Muscle of arm (tissue), 12 donors: ENCODE measurements around the gene COL5A3. TPM values are rescaled to one million over a fixed set of nuclear protein-coding genes. Genes with fewer than 3 reads are reported as not detected.

Experiments
- polyA plus RNA-seq, 12 donors: library from polyadenylated mRNA; unstranded; fragments of 120-200 nt; gene quantifications; one replicate each; pipeline ENCODE4 v1.2.1, GENCODE V29; 2013; ENCODE audit not compliant: insufficient read length in 12 of 12

The COL5A3 gene
- polyA plus RNA-seq, 12 donors = 47.3 to 81.6 (median 70.5) TPM; not detected in 1

Other genes starting within 250 kb of the COL5A3 start
- gene ZNF846, start 241.8 kb downstream of the COL5A3 start, polyA plus RNA-seq = 10 to 100 TPM in 6 of 12 donors, 1 to 10 TPM in 5, not detected in 1; 6.8 to 20.3 (median 10.9) TPM
- 10 to 100 TPM in 11 of 12 donors, not detected in 1; 20.8 to 32.6 (median 26.4) TPM for gene FBXL12, start 191.4 kb downstream of the COL5A3 start, polyA plus RNA-seq
- 100 to 1,000 TPM in 11 of 12 donors, not detected in 1; 111 to 252 (median 182) TPM for gene UBL5, start 182.6 kb downstream of the COL5A3 start, polyA plus RNA-seq
- gene PIN1, start 175.2 kb downstream of the COL5A3 start, polyA plus RNA-seq = 10 to 100 TPM in 11 of 12 donors, not detected in 1; 42.3 to 90.2 (median 54.6) TPM
- 10 to 100 TPM in 11 of 12 donors, not detected in 1; 14.3 to 59.1 (median 27.0) TPM for gene OLFM2, start 74.0 kb downstream of the COL5A3 start, polyA plus RNA-seq
- under 1 TPM in 1 of 12 donors, not detected in 11; 0.21 TPM for gene RDH8, start 3.0 kb upstream of the COL5A3 start, polyA plus RNA-seq
- 10 to 100 TPM in 4 of 12 donors, 1 to 10 TPM in 7, not detected in 1; 6.8 to 23.1 (median 9.8) TPM for gene SHFL, start 75.8 kb upstream of the COL5A3 start, polyA plus RNA-seq
- 10 to 100 TPM in 1 of 12 donors, 1 to 10 TPM in 9, not detected in 2; 1.6 to 13.2 (median 5.4) TPM for gene ANGPTL6, start 92.2 kb upstream of the COL5A3 start, polyA plus RNA-seq
- 10 to 100 TPM in 11 of 12 donors, not detected in 1; 19.8 to 35.1 (median 23.4) TPM for gene PPAN, start 95.9 kb upstream of the COL5A3 start, polyA plus RNA-seq
- 10 to 100 TPM in 3 of 12 donors, 1 to 10 TPM in 8, not detected in 1; 6.8 to 12.5 (median 8.7) TPM for gene P2RY11, start 101.2 kb upstream of the COL5A3 start, polyA plus RNA-seq
- gene EIF3G, start 109.4 kb upstream of the COL5A3 start, polyA plus RNA-seq = 100 to 1,000 TPM in 11 of 12 donors, not detected in 1; 111 to 280 (median 223) TPM
- 100 to 1,000 TPM in 2 of 12 donors, 10 to 100 TPM in 9, not detected in 1; 47.3 to 145 (median 82.2) TPM for gene DNMT1, start 184.4 kb upstream of the COL5A3 start, polyA plus RNA-seq
- gene S1PR2, start 220.8 kb upstream of the COL5A3 start, polyA plus RNA-seq = 10 to 100 TPM in 8 of 12 donors, 1 to 10 TPM in 3, not detected in 1; 9.1 to 18.1 (median 11.8) TPM
- gene MRPL4, start 241.7 kb upstream of the COL5A3 start, polyA plus RNA-seq = 10 to 100 TPM in 11 of 12 donors, not detected in 1; 19.6 to 40.3 (median 26.0) TPM